Ovary (tissue), 9 donors: ENCODE data around the gene SNX27. TPM values are rescaled to one million over a fixed set of nuclear protein-coding genes. Genes with fewer than 3 reads are reported as not detected.

ENCODE experiments used
- DNase-seq, 5 donors: peaks; one replicate each; pipeline ENCODE4 v3.0.0-alpha.2; 2019 to 2020
- H3K27ac ChIP-seq, 2 donors: fragments of 200-600 bp; one replicate each; pipeline versions ENCODE4 v1.5.1 to v1.8.0; 2019 to 2022
- H3K27me3 ChIP-seq: fragments of 200-600 bp; one replicate; pipeline ENCODE4 v1.8.0; 2022
- H3K36me3 ChIP-seq: fragments of 200-600 bp; sonication (generic); one replicate; pipeline ENCODE4 v1.5.1; 2019
- H3K4me1 ChIP-seq: one replicate; pipeline ENCODE4 v1.8.1; 2013; ENCODE audit warnings: mild to moderate bottlenecking, moderate library complexity; ENCODE audit not compliant: insufficient read depth
- H3K4me3 ChIP-seq: fragments of 200-600 bp; sonication (generic); one replicate; pipeline ENCODE4 v1.5.1; 2017
- H3K9me3 ChIP-seq, 2 donors: fragments of 200-600 bp in 1 of 2; sonication (generic) in 1 of 2; one replicate each; pipeline versions ENCODE4 v1.5.1 to v1.8.1; 2013 to 2019; ENCODE audit warnings: mild to moderate bottlenecking in 1 of 2, moderate library complexity in 1 of 2
- EP300 ChIP-seq: sonication (generic); formaldehyde crosslinking; IDR thresholded peaks from one replicate; pipeline ENCODE4 v1.6.1; 2017; ENCODE audit warnings: antibody characterized with exemption
- POLR2A ChIP-seq: fragments of 450-650 bp; IDR thresholded peaks from one replicate; pipeline ENCODE4 v1.6.1; 2017; ENCODE audit warnings: antibody characterized with exemption, mild to moderate bottlenecking, moderate library complexity
- WGBS, 3 donors: extraction: QIAGEN DNeasy Blood & Tissue Kit in 1 of 3; methylation state at CpG; one replicate each; pipeline versions ENCODE4 v1.1.5 to v1.1.7; 2013 to 2017; 5-methylcytosine and 5-hydroxymethylcytosine counted together
- intact Hi-C, 4 donors: fragments of 100-400 bp; cut with DNase I; formaldehyde crosslinking; loops; one replicate each; pipeline versions ENCODE4 v1.11.0 to v1.15.1; 2022 to 2023
- polyA plus RNA-seq, 2 donors: library from polyadenylated mRNA; stranded (reverse); fragments of 200-250 nt in 1 of 2; fragments of 350-450 nt in 1 of 2; fragmentation: Illumina TruSeq in 1 of 2; extraction: RNeasy Lipid Tissue Mini Kit (QIAGEN cat#74804) in 1 of 2; gene quantifications; one replicate each; pipeline ENCODE4 v1.2.3, GENCODE V29; 2013 to 2014
- total RNA-seq, 7 donors: library from RNA; depleted of rRNA in 2 of 7; stranded (reverse); fragments of >200 nt in 2 of 7; fragmentation: NEBNext Ultra II Directional in 3 of 7; extraction: Animal tissue kit (Norgen Biotek cat#: 25700) in 3 of 7; gene quantifications; one replicate each; pipeline versions ENCODE4 v1.1.0 to v1.2.4, GENCODE V29; 2016 to 2023
- TF ChIP-seq, protein P1 (sequence below), 3 donors: fragments of 450-650 bp in 2 of 3; fragments of 200-600 bp in 1 of 3; IDR thresholded peaks; one replicate each; pipeline versions ENCODE4 v1.5.1 to v1.8.0; 2016 to 2022; ENCODE audit warnings: antibody characterized with exemption in 3 of 3, mild to moderate bottlenecking in 1 of 3
- donor health status: DM: no; HTN: no; CAD: no; lungs with moderate emphysema.
- donor health status: DM: no; HTN: no; CAD: no.
- donor health status: Bipolar disorder and iron deficiency.
- donor health status: DM: yes; HTN: yes; CAD: no.
- donor health status: DM: no; HTN: no; CAD: no.
- donor health status: DM: yes; HTN: yes; CAD: no.

Gene SNX27
- total and polyA plus RNA-seq, 9 donors: 9.5 to 42.7 (median 35.1) TPM

DNA sequence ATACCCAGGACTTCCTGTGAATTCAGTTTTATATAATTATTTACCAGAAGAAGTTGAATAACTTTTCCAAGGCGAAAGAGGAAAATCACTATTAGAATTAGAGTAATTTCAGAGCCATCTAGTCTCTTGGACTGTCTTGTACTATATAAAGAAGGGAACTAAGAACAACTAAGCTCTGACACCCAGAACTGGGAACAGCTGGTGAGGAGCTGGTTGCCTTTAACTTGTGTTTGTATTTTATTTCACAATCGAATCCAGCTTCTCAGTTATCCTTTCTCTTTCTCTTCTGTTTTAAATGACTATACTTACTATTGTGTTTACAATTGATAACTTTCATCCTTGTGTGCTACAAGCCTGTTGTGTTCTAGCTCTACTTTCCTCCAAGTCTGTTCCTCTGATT is 8.4 kb downstream of the SNX27 start:
- intact Hi-C loops: no loop called here
- no peaks in the 10 kb centered on the region for H3K36me3 ChIP-seq
- TF ChIP-seq POLR2A (no peak), EP300 (no peak)
- TF ChIP-seq, protein P1, sequence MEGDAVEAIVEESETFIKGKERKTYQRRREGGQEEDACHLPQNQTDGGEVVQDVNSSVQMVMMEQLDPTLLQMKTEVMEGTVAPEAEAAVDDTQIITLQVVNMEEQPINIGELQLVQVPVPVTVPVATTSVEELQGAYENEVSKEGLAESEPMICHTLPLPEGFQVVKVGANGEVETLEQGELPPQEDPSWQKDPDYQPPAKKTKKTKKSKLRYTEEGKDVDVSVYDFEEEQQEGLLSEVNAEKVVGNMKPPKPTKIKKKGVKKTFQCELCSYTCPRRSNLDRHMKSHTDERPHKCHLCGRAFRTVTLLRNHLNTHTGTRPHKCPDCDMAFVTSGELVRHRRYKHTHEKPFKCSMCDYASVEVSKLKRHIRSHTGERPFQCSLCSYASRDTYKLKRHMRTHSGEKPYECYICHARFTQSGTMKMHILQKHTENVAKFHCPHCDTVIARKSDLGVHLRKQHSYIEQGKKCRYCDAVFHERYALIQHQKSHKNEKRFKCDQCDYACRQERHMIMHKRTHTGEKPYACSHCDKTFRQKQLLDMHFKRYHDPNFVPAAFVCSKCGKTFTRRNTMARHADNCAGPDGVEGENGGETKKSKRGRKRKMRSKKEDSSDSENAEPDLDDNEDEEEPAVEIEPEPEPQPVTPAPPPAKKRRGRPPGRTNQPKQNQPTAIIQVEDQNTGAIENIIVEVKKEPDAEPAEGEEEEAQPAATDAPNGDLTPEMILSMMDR (IDR thresholded peaks at IDR 0.05): no peak
- H3K9me3 ChIP-seq: no peaks in the 10 kb centered on the region
- peaks cover 4% of the 10 kb centered on the region for H3K4me1 ChIP-seq
- no peak for DNase-seq
- H3K4me3 ChIP-seq: no peak overlapping the region
- peak overlapping the region in 1 of 2 donors; percentile 3 for H3K27ac ChIP-seq
- 15 to 35% (median 19%) methylated on average over 2 of the region's 2 CpGs for WGBS, 3 donors
- no peaks in the 10 kb centered on the region for H3K27me3 ChIP-seq

DNA sequence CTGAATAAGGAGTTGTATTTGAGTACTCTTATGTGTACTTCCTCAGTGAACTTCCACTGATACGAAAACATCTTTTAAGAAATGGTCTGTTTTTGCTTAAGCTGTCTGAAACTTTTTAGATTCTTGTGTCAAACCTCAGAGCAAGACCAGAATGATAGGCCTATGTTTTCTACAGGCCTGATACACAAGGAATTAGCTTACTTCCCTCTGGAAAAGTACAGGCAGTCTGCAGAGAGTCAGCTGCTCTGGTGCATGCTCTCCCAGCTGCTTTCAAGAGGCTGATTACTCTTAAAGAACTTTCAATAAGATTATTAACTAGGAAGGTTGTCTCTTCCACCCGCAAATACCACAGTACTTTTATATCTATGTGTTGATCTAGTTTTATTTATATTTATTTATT is 9.5 kb downstream of the SNX27 start:
- Histone ChIP-seq H3K4me3 (no peak overlapping the region), H3K9me3 (no peaks in the 10 kb centered on the region), H3K27me3 (no peaks in the 10 kb centered on the region), H3K36me3 (no peaks in the 10 kb centered on the region), H3K27ac (no peak overlapping the region), H3K4me1 (peaks cover 3% of the 10 kb centered on the region)
- intact Hi-C loops: no loop called here
- no peak for DNase-seq
- 30 to 36% (median 33%) methylated on average over 2 of the region's 2 CpGs for WGBS, 3 donors
- TF ChIP-seq, protein P1 (IDR thresholded peaks at IDR 0.05): no peak

DNA sequence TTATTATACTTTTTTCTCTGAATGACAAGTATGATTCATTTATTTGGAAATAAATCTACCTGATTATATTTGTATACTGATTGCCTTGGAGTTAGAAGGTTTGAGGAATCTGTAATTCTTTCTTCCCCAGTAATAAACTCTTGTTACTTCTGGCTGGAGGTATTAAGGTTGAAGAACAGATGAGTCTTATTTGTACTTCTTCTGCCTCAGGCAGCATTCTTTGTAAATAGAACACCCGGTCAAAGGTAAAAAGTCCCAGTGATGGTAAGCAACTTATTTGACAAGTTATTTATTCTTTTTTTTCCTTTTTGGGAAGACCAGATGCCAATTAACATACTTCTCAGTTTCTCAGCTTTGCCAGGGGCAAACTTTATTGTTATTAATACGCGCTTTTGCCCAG is 12.9 kb downstream of the SNX27 start:
- intact Hi-C loops: no loop called here
- no peak overlapping the region for H3K27ac ChIP-seq
- H3K4me1 ChIP-seq: no peaks in the 10 kb centered on the region
- WGBS, 3 donors: 94 to 97% (median 95%) methylated on average over 3 of the region's 3 CpGs
- H3K4me3 ChIP-seq: no peak overlapping the region
- TF ChIP-seq, protein P1 (IDR thresholded peaks at IDR 0.05): no peak
- TF ChIP-seq EP300 (no peak), POLR2A (no peak)
- no peaks in the 10 kb centered on the region for H3K27me3 ChIP-seq
- H3K36me3 ChIP-seq: no peaks in the 10 kb centered on the region
- H3K9me3 ChIP-seq: no peaks in the 10 kb centered on the region
- no peak for DNase-seq

DNA sequence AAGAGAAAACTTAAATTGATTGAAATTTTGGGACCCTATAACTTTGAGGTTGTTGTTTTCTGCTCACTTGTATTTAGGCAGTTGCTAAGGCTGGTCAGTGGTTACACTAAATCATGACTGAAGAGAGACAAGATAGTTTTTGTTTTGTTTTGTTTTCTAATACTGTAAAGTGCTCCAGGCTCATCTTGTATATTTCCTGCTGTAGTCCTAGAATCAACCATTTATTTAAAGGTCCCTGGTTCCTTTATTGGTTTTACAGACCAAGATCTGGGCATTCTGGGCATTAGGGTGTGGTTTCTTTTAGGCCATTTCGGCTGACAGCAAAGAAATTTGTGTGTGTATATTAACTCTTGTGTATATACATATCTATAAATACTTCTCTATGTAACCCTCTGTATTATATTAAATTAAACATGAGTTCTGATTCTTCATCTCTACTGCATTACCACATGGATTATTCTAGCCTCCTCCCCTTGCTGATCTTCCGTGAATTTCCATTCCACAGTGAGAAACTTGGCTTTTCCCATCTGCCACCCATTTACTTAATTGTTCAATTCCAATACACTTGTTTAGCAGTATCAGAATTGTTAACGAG is 15.0 kb downstream of the SNX27 start:
- WGBS, 3 donors: 91 to 95% (median 92%) methylated on average over 3 of the region's 3 CpGs
- Histone ChIP-seq H3K27ac (no peak overlapping the region), H3K27me3 (no peaks in the 10 kb centered on the region), H3K9me3 (no peaks in the 10 kb centered on the region), H3K4me3 (no peak overlapping the region), H3K36me3 (no peaks in the 10 kb centered on the region), H3K4me1 (no peaks in the 10 kb centered on the region)
- intact Hi-C loops: no loop called here
- TF ChIP-seq, protein P1 (IDR thresholded peaks at IDR 0.05): no peak
- TF ChIP-seq POLR2A (no peak), EP300 (no peak)
- no peak for DNase-seq
